ENCODE results near the gene LRRK2. TPM values are rescaled to one million over a fixed set of nuclear protein-coding genes. Genes with fewer than 3 reads are reported as not detected.
"Not testable (repeated sequence)": the region's sequence is repeated elsewhere in the genome, so short reads cannot be mapped to it uniquely, and the experiment has no call there.

Gene LRRK2
- total RNA-seq, 1 donor from 2014 or later = 11.0 TPM

DNA sequence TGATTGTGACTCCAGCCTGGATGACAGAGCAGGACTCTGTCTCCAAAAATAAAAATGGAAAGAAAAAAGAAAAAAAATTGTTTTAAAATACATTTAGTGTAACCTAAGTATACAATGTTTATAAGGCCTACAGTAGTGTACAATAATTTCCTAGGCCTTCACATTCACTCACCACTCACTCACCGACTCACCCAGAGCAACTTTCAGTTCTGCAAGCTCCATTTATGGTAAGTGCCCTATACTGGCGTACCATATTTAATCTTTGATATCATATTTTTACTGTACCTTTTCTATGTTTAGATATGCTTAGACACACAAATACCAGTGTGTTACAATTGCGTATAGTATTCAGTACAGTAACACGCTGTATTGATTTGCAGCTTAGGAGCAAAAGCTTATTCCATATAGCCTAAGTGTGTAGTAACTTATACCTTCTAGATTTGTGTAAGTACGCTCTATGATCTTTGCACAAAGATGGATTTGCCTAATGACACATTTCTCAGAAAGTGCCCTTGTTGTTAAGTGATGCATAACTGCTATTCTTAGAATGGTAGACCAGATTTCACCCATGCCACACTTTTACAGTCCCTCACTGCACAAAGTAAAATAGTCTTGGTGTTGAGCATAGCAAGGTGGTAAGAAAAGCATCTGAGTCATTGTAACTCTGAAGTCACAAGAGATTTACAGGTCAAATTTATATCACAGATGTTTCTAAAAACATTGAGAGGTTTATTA is 151.9 kb downstream of the LRRK2 start:
- H3K9me3 ChIP-seq (ENCODE audit: control insufficient read depth in 3 of 3, low read length in 3 of 3) = no peaks in the 10 kb centered on the region
- no peak overlapping the region for H3K4me3 ChIP-seq (ENCODE audit: low read length in 3 of 3)
- no peaks in the 10 kb centered on the region for H3K27me3 ChIP-seq (ENCODE audit: control insufficient read depth in 3 of 3, insufficient read depth in 3 of 3, low read length in 3 of 3)
- no peak overlapping the region for H3K9ac ChIP-seq (ENCODE audit: low read depth in 1 of 3, low read length in 3 of 3)
- no peak overlapping the region for H3K27ac ChIP-seq (ENCODE audit: low read depth, low read length)
- H3K4me1 ChIP-seq (ENCODE audit: control insufficient read depth in 3 of 3, insufficient read depth in 3 of 3, low read length in 3 of 3) = no peaks in the 10 kb centered on the region
- no peaks in the 10 kb centered on the region for H3K36me3 ChIP-seq (ENCODE audit: control insufficient read depth in 3 of 3, insufficient read depth in 3 of 3, low read length in 3 of 3)

GRCh38 chr12:40378691-40379090 is 153.9 kb downstream of the LRRK2 start:
- no peak overlapping the region for H3K27ac ChIP-seq (ENCODE audit: low read depth, low read length)

GRCh38 chr12:40382217-40382616 is 157.4 kb downstream of the LRRK2 start:
- Histone ChIP-seq H3K4me3 (ENCODE audit: low read length in 3 of 3) (no peak overlapping the region), H3K9me3 (ENCODE audit: control insufficient read depth in 3 of 3, low read length in 3 of 3) (no peaks in the 10 kb centered on the region), H3K36me3 (ENCODE audit: control insufficient read depth in 3 of 3, insufficient read depth in 3 of 3, low read length in 3 of 3) (no peaks in the 10 kb centered on the region), H3K27ac (ENCODE audit: low read depth, low read length) (no peak overlapping the region), H3K4me1 (ENCODE audit: control insufficient read depth in 3 of 3, insufficient read depth in 3 of 3, low read length in 3 of 3) (no peaks in the 10 kb centered on the region), H3K27me3 (ENCODE audit: control insufficient read depth in 3 of 3, insufficient read depth in 3 of 3, low read length in 3 of 3) (no peaks in the 10 kb centered on the region), H3K9ac (ENCODE audit: low read depth in 1 of 3, low read length in 3 of 3) (no peak overlapping the region)

More at GRCh38 chr12:40378691-40379090, 153.9 kb downstream of the LRRK2 start:
- no peaks in the 10 kb centered on the region for H3K36me3 ChIP-seq (ENCODE audit: control insufficient read depth in 3 of 3, insufficient read depth in 3 of 3, low read length in 3 of 3)
- H3K4me3 ChIP-seq (ENCODE audit: low read length in 3 of 3) = no peak overlapping the region
- no peaks in the 10 kb centered on the region for H3K9me3 ChIP-seq (ENCODE audit: control insufficient read depth in 3 of 3, low read length in 3 of 3)
- no peak overlapping the region for H3K9ac ChIP-seq (ENCODE audit: low read depth in 1 of 3, low read length in 3 of 3)
- no peaks in the 10 kb centered on the region for H3K27me3 ChIP-seq (ENCODE audit: control insufficient read depth in 3 of 3, insufficient read depth in 3 of 3, low read length in 3 of 3)
- H3K4me1 ChIP-seq (ENCODE audit: control insufficient read depth in 3 of 3, insufficient read depth in 3 of 3, low read length in 3 of 3) = no peaks in the 10 kb centered on the region

- not testable (repeated sequence) for H3K27ac ChIP-seq (ENCODE audit: low read depth, low read length); H3K9ac ChIP-seq (ENCODE audit: low read depth in 1 of 3, low read length in 3 of 3); H3K4me1 ChIP-seq (ENCODE audit: control insufficient read depth in 3 of 3, insufficient read depth in 3 of 3, low read length in 3 of 3); H3K9me3 ChIP-seq (ENCODE audit: control insufficient read depth in 3 of 3, low read length in 3 of 3); H3K4me3 ChIP-seq (ENCODE audit: low read length in 3 of 3); H3K36me3 ChIP-seq (ENCODE audit: control insufficient read depth in 3 of 3, insufficient read depth in 3 of 3, low read length in 3 of 3); H3K27me3 ChIP-seq (ENCODE audit: control insufficient read depth in 3 of 3, insufficient read depth in 3 of 3, low read length in 3 of 3)
Observed at GRCh38 chr12:40387279-40387678, 162.5 kb downstream of the LRRK2 start.

DNA sequence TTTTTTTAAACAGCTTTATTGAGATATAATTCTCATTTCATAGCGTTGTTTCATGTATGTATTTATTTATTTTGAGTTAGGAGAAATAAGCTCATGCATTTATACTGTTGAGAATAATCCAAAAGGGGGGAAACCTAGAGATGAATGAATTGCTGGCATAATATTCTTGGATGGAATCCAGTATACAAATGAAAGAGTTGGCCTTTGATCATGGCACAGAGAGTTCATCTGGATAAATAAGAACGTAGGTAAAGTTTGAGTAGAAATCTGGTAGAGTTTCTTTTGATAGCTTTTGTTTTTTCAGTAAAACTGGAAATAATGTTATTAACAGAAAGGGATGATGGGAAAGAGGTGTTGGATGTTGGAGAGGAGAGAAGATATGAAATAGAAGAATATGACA is 166.2 kb downstream of the LRRK2 start:
- Histone ChIP-seq H3K4me3 (ENCODE audit: low read length in 3 of 3) (no peak overlapping the region), H3K4me1 (ENCODE audit: control insufficient read depth in 3 of 3, insufficient read depth in 3 of 3, low read length in 3 of 3) (no peaks in the 10 kb centered on the region), H3K9ac (ENCODE audit: low read depth in 1 of 3, low read length in 3 of 3) (no peak overlapping the region), H3K9me3 (ENCODE audit: control insufficient read depth in 3 of 3, low read length in 3 of 3) (no peaks in the 10 kb centered on the region), H3K27me3 (ENCODE audit: control insufficient read depth in 3 of 3, insufficient read depth in 3 of 3, low read length in 3 of 3) (no peaks in the 10 kb centered on the region), H3K36me3 (ENCODE audit: control insufficient read depth in 3 of 3, insufficient read depth in 3 of 3, low read length in 3 of 3) (no peaks in the 10 kb centered on the region), H3K27ac (ENCODE audit: low read depth, low read length) (no peak overlapping the region)

GRCh38 chr12:40393026-40393425 is 168.2 kb downstream of the LRRK2 start:
- H3K9ac ChIP-seq (ENCODE audit: low read depth in 1 of 3, low read length in 3 of 3) = no peak overlapping the region
- no peaks in the 10 kb centered on the region for H3K4me1 ChIP-seq (ENCODE audit: control insufficient read depth in 3 of 3, insufficient read depth in 3 of 3, low read length in 3 of 3)
- no peaks in the 10 kb centered on the region for H3K9me3 ChIP-seq (ENCODE audit: control insufficient read depth in 3 of 3, low read length in 3 of 3)
- H3K36me3 ChIP-seq (ENCODE audit: control insufficient read depth in 3 of 3, insufficient read depth in 3 of 3, low read length in 3 of 3) = no peaks in the 10 kb centered on the region
- H3K4me3 ChIP-seq (ENCODE audit: low read length in 3 of 3) = no peak overlapping the region
- H3K27ac ChIP-seq (ENCODE audit: low read depth, low read length) = no peak overlapping the region
- H3K27me3 ChIP-seq (ENCODE audit: control insufficient read depth in 3 of 3, insufficient read depth in 3 of 3, low read length in 3 of 3) = no peaks in the 10 kb centered on the region

DNA sequence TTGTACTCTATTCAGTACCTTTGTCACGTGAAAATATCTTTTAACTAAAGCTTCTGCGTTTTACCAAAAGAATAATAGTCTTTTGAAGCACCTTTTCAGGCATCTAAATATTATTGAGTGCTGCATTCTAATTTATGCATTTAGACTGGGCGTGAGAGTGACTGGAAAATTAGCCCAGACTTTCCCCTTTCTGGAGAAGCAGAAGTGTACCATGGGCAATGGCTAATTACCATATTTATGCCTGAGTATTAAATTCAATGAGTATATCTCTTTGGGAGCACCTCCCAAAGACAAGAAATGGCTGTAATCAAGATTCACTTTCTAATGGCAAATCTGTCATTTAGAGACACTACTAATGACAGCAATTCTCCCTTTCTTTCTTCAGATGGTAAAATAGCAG is 174.9 kb downstream of the LRRK2 start:
- H3K36me3 ChIP-seq (ENCODE audit: control insufficient read depth in 3 of 3, insufficient read depth in 3 of 3, low read length in 3 of 3) = no peaks in the 10 kb centered on the region
- H3K27ac ChIP-seq (ENCODE audit: low read depth, low read length) = no peak overlapping the region
- H3K9me3 ChIP-seq (ENCODE audit: control insufficient read depth in 3 of 3, low read length in 3 of 3) = no peaks in the 10 kb centered on the region
- H3K4me1 ChIP-seq (ENCODE audit: control insufficient read depth in 3 of 3, insufficient read depth in 3 of 3, low read length in 3 of 3) = no peaks in the 10 kb centered on the region
- no peaks in the 10 kb centered on the region for H3K27me3 ChIP-seq (ENCODE audit: control insufficient read depth in 3 of 3, insufficient read depth in 3 of 3, low read length in 3 of 3)
- H3K4me3 ChIP-seq (ENCODE audit: low read length in 3 of 3) = no peak overlapping the region
- H3K9ac ChIP-seq (ENCODE audit: low read depth in 1 of 3, low read length in 3 of 3) = no peak overlapping the region

GRCh38 chr12:40405419-40405818 is 180.6 kb downstream of the LRRK2 start:
- no peak overlapping the region for H3K9ac ChIP-seq (ENCODE audit: low read depth in 1 of 3, low read length in 3 of 3)
- no peaks in the 10 kb centered on the region for H3K27me3 ChIP-seq (ENCODE audit: control insufficient read depth in 3 of 3, insufficient read depth in 3 of 3, low read length in 3 of 3)

More at GRCh38 chr12:40405419-40405818, 180.6 kb downstream of the LRRK2 start:
- Histone ChIP-seq H3K27ac (ENCODE audit: low read depth, low read length) (no peak overlapping the region), H3K9me3 (ENCODE audit: control insufficient read depth in 3 of 3, low read length in 3 of 3) (no peaks in the 10 kb centered on the region), H3K36me3 (ENCODE audit: control insufficient read depth in 3 of 3, insufficient read depth in 3 of 3, low read length in 3 of 3) (no peaks in the 10 kb centered on the region), H3K4me3 (ENCODE audit: low read length in 3 of 3) (no peak overlapping the region), H3K4me1 (ENCODE audit: control insufficient read depth in 3 of 3, insufficient read depth in 3 of 3, low read length in 3 of 3) (no peaks in the 10 kb centered on the region)

Other genes starting within 250 kb of the LRRK2 start
- 8.4 TPM for gene SLC2A13, start 118.9 kb upstream of the LRRK2 start, total RNA-seq

Data from skeletal muscle tissue (tissue), 4 donors.